Measurements from ENCODE around the gene TRIO. TPM values are rescaled to one million over a fixed set of nuclear protein-coding genes. Genes with fewer than 3 reads are reported as not detected.

TRIO gene
- total RNA-seq, 1 experiment from 2014 or later: 68.4 TPM

- DNase-seq (ENCODE audit: low read depth, low spot score): no peak
- no peak overlapping the region for H3K4me2 ChIP-seq (ENCODE audit: low read length)
- RAD21 ChIA-PET (ENCODE audit: low non-redundant PET in 1 of 2, low total read pairs in 2 of 2, uncharacterized antibody in 2 of 2, unreplicated experiment in 2 of 2): no interaction called here
- H3K4me1 ChIP-seq (ENCODE audit: control insufficient read depth in 1 of 2, insufficient read depth in 2 of 2, low read length in 2 of 2): no peaks in the 10 kb centered on the region
- no peaks in the 10 kb centered on the region; a peak in 1 of 4 replicates for H3K36me3 ChIP-seq (ENCODE audit: control insufficient read depth in 1 of 2, insufficient read depth in 2 of 2, low read length in 2 of 2)
- TF ChIP-seq EGR1 (IDR thresholded peaks at IDR 0.05; ENCODE audit: low read depth) (no peak), ZBTB33 (IDR thresholded peaks at IDR 0.05; ENCODE audit: extremely low read depth, insufficient replicate concordance, low read length) (no peak), CTCF (IDR thresholded peaks at IDR 0.05 in 2 of 3, conservative IDR thresholded peaks at IDR 0.05 in 1 of 3; ENCODE audit: borderline replicate concordance in 1 of 3, insufficient read depth in 1 of 3, low read depth in 2 of 3, low read length in 2 of 3) (no peak), SRF (IDR thresholded peaks at IDR 0.05; ENCODE audit: low read depth) (no peak), SP1 (IDR thresholded peaks at IDR 0.05; ENCODE audit: low read depth) (no peak), EZH2 (IDR thresholded peaks at IDR 0.05) (no peak), ATF3 (IDR thresholded peaks at IDR 0.05) (no peak), CBX3 (IDR thresholded peaks at IDR 0.05; ENCODE audit: low read depth) (no peak), TCF7L2 (IDR thresholded peaks at IDR 0.05; ENCODE audit: borderline replicate concordance, extremely low read depth, insufficient read depth, insufficient read length) (no peak), YY1 (IDR thresholded peaks at IDR 0.05; ENCODE audit: extremely low read depth, insufficient replicate concordance, low read depth, low read length) (no peak), RAD21 (IDR thresholded peaks at IDR 0.05; ENCODE audit: low read depth) (no peak)
- CTCF ChIA-PET: no interaction called here
- H3K27me3 ChIP-seq (ENCODE audit: insufficient read depth, low read length): no peaks in the 10 kb centered on the region
- H3K4me3 ChIP-seq (replicated peaks in 1 of 2; ENCODE audit: low read depth in 1 of 2, low read length in 2 of 2): no peak overlapping the region
- TSS peak; percentile 25 for BruUV-seq (replicated peaks)
- no peaks in the 10 kb centered on the region for H3K79me2 ChIP-seq (ENCODE audit: insufficient read depth, low read length)
- no peak overlapping the region for H2AFZ ChIP-seq (ENCODE audit: low read depth, low read length, poor library complexity, severe bottlenecking)
- H3K9me3 ChIP-seq (ENCODE audit: control insufficient read depth in 1 of 2, insufficient read depth in 1 of 2, low read depth in 1 of 2, low read length in 2 of 2): no peaks in the 10 kb centered on the region
- intact Hi-C loops (cut with micrococcal nuclease): no loop called here
- POLR2A ChIA-PET: no interaction called here
- no peaks in the 10 kb centered on the region for H3K9me2 ChIP-seq (ENCODE audit: insufficient read depth)
- H3K27ac ChIP-seq (ENCODE audit: low read depth, low read length): no peak overlapping the region
- no peak overlapping the region for H3K9ac ChIP-seq (ENCODE audit: low read length)
- ATAC-seq: peak; percentile 22; the same call in 1 of the 2 replicates
- H4K20me1 ChIP-seq (ENCODE audit: insufficient read depth): no peaks in the 10 kb centered on the region
Measured at GRCh38 chr5:14513266-14513665, 370.1 kb downstream of the TRIO start.

All from HCT116 (cell line).